ENCODE results near the gene ASIP.

The ASIP gene

DNA sequence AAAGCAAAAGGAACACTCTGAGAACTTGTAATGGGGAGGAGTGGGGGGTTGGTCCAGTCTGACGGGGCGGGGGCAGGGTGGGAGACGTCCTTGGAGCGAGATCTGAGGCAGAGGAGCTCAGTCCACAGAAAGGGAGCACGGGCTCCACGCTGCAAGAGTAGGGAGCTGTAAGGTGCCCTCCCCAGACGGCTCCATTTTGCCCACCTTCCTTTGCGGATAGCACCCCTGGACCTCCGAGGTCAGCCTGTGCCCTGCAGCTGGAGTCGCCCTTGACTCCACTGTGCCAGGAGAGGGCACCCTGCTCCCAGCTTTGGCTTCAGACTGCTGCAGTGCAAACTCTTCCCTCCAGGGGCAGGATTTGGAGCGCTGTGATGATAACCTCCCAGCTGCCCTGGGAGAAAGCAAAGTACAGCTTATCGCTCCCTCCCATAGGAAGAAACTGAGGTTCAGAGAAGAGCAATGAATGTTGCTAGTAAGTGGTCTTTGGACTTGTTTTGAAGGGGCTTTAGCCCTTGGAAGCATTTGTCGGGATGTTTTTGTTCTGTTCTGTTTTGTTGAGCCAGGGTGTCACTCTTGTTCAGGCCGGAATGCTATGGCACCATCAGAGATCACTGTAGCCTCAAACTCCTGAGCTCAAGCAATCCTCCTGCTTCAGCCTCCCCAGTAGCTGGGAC is 71.5 kb downstream of the ASIP start:
- DNase-seq, result peak; percentile 55

DNA sequence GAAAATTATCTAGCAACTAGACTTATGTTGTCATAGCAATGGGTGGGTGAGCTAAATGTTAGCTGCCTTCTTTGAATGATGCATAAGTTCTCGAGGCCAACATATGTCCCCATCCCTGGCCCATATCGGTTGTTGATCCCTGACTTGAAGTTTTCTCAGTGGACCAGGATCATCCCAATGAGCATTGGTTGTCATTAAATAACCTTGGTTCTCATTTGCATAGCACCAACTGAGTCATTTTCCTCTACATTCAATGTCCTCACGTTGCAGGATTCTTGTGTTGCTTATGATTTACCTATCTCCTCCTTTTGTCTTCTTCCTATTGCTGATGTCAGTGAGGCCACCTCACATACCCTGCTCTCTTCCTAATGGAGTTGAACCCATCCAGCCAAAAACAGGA is 74.0 kb downstream of the ASIP start:
- DNase-seq, result no peak

- DNase-seq, result no peak
These were observed 75.1 kb downstream of the ASIP start for GRCh38 chr20:34316196-34316814.
